D341Med (cell line): ENCODE data around the gene RSPH9.

Source experiments
- DNase-seq: peaks from one replicate; pipeline ENCODE4 v3.0.0; 2012; ENCODE audit warnings: low spot score

The RSPH9 gene

GRCh38 chr6:43712579-43712978 lies 67.7 kb downstream of the RSPH9 start:
- no peak for DNase-seq

DNA sequence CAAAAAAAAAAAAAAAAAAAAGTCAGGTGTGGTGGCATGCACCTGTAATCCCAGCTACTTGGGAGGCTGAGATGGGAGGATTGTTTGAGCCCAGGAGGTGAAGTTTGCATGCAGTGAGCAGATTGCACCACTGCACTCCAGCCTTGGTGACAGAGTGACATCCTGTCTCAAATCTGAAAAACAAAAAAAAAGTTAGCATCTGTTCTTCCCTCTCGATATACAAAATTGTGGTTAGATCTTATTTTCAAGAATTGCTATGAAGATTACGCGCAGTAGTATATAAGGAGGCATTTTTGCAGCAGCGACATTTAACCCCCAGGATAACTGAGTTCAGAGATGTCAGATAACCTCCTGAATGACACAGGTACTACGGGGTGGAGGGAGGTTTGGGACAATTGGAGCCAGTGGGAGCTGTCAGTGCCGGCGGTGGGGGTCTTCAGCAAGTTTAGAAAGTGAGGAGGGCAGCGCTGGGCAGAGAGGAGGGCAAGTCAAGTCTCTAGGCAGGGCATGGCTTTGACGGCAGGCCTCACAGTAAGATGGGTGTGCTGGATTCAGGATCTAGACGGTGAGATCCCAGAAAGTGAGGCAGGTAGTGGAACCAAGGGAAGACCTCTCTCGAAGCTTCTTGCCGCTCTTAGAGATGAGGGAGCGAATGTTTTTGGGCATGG lies 68.9 kb downstream of the RSPH9 start:
- no peak for DNase-seq

DNA sequence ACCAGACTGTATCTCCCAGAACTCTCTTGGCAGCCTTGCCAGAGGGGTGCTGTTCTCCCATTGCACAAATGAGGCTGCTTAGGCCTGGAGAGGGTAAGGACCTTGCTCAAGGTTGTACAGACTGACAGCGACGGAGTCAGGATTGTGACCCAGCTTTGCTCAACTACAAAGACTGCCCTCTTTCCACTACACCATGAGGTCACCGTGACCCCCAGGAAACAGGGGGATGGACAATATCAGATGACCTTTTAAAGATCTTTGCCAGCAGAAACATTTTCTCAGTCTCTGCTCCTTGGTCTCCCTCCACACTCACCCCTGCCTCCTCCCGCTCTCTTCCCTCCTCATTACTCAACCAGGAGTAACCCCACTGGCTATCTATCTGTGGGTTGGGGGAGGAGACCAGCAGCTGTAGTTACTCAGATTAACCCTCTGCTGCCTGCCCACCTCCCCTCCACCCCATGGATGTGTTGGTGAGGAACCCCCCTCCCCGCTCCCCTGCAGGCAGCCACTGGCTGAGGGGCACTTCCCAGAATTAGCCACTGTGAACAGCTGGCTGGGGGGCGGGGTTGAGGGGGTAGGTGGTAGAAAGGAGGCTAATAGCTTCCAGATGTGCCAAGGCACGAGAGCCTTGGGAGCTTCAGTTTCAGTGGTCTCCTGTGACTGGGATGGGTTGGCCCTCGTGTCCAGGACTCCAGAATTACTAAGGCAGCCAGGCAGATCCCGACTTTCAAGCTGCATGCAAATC lies 69.6 kb downstream of the RSPH9 start:
- DNase-seq: no peak

DNA sequence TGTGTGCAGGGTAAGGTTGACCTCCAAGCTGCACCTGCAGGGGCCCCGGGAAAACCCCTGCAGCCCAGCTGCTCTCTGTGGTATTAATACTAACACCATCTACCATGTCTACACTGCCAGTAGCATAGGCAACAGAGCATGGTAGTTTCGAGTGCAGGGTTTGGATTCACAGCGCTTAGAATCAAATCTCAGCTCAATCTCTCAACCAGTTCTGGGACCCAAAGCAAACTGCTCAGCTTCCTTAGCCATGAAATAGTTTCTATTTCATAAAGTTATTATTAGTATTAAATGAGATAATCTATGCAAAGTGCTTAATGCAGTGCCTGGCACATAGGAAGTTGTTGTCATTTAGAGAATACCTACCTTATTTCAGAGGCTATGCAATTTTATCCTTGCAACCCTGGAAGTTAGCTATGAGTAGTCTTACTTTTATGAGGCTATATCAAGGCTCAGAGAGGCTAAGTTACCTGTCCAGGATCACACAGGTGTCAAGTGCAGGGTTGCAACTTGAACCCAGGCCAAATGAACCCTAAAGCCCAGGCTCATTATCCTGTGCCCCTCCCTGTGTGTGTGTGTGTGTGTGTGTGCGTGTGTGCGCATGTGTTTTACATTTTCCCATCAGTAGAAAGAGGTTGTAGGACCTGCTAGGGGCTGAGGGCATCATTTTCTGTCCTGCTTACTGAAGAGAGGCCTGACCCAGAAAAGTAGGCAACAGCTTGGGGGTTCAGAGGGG lies 70.4 kb downstream of the RSPH9 start:
- DNase-seq: no peak

GRCh38 chr6:43716099-43716498 lies 71.3 kb downstream of the RSPH9 start:
- no peak for DNase-seq

GRCh38 chr6:43717389-43717788 lies 72.6 kb downstream of the RSPH9 start:
- DNase-seq: no peak

GRCh38 chr6:43717822-43718221 lies 73.0 kb downstream of the RSPH9 start:
- no peak for DNase-seq

GRCh38 chr6:43718387-43719105 lies 73.7 kb downstream of the RSPH9 start:
- DNase-seq: no peak

- no peak for DNase-seq
Measured at GRCh38 chr6:43719511-43719910, 74.7 kb downstream of the RSPH9 start.

DNA sequence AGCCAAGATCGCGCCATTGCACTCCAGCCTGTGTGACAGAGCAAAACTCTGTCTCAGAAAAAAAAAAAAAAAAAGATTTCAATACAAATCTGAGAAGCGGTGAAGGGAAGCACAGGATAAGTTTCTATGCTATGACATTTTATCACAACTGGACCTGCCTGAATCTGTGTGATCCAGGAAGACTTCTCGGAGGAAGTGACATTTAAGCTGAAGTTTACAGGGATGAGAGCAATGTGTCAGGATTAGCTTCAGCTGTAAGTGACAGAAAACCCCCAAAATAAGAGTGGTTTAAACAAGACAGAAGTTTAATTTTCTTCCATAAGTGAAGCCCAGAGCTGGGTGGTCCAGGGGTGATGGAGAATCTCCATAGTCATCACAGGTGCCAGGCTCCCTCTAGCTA lies 76.2 kb downstream of the RSPH9 start:
- DNase-seq: no peak
